RWPE2 (cell line): ENCODE measurements around the gene C10orf120.

Experiments used
- ATAC-seq: fragments of 200-7000 bp; cut with Tn5 transposase; 3 replicates; pipeline ENCODE4 v1.9.1; 2021; ENCODE audit warnings: low read depth
- DNase-seq: peaks from one replicate; pipeline ENCODE4 v3.0.0-alpha.2; 2020; ENCODE audit warnings: low spot score
- H3K27ac ChIP-seq: fragments of 450-650 bp; 2 replicates; pipeline ENCODE4 v1.5.1; 2017; ENCODE audit warnings: mild to moderate bottlenecking; ENCODE audit not compliant: poor library complexity, severe bottlenecking
- H3K27me3 ChIP-seq: fragments of 250-450 bp; sonication (Bioruptor Pico); 2 replicates; pipeline ENCODE4 v1.5.1; 2021; ENCODE audit warnings: mild to moderate bottlenecking, moderate library complexity; ENCODE audit not compliant: insufficient read depth, poor library complexity, severe bottlenecking
- H3K36me3 ChIP-seq: fragments of 250-450 bp; sonication (Bioruptor Pico); 2 replicates; pipeline ENCODE4 v1.5.1; 2020; ENCODE audit warnings: low read depth, mild to moderate bottlenecking, moderate library complexity
- H3K4me1 ChIP-seq: fragments of 250-450 bp; sonication (Bioruptor Pico); 2 replicates; pipeline ENCODE4 v1.5.1; 2021; ENCODE audit warnings: mild to moderate bottlenecking, moderate library complexity; ENCODE audit not compliant: insufficient read depth, poor library complexity, severe bottlenecking
- H3K4me3 ChIP-seq: fragments of 250-450 bp; sonication (Bioruptor Pico); 2 replicates; pipeline ENCODE4 v1.5.1; 2021; ENCODE audit warnings: mild to moderate bottlenecking, moderate library complexity; ENCODE audit not compliant: severe bottlenecking
- H3K9me3 ChIP-seq: fragments of 250-450 bp; sonication (Bioruptor Pico); 2 replicates; pipeline ENCODE4 v1.5.1; 2021; ENCODE audit warnings: mild to moderate bottlenecking, moderate library complexity; ENCODE audit not compliant: severe bottlenecking
- TF ChIP-seq, protein P1 (sequence below): fragments of 450-650 bp; IDR thresholded peaks from one replicate; pipeline ENCODE4 v1.5.1; 2017; ENCODE audit warnings: mild to moderate bottlenecking, moderate library complexity; ENCODE audit not compliant: poor library complexity, severe bottlenecking

The C10orf120 gene

DNA sequence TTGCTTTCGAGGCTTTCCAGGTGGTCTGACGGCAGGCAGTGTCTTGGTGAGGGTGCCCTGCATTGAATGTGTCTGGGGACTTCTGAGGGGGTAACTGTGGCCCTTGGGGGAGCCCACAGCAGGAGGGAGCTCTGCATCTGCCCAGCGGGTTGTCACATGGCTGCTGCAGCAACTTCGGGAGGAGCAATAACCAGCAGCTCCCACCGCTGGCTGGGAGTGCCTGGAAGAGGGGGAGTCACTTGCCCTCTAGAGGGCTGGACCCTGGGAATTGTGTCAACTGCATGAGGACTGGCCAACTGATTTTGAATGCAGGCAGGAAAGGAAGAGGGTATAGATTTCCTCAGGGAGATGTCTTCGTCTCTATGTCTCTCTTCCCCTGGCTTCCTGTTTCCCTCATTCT, 26.4 kb downstream of the C10orf120 start:
- Histone ChIP-seq H3K27me3 (no peaks in the 10 kb centered on the region), H3K9me3 (no peaks in the 10 kb centered on the region), H3K36me3 (no peaks in the 10 kb centered on the region), H3K4me3 (no peak overlapping the region), H3K27ac (no peak overlapping the region), H3K4me1 (no peaks in the 10 kb centered on the region)
- ATAC-seq (no peak), DNase-seq (no peak)
- TF ChIP-seq, protein P1, sequence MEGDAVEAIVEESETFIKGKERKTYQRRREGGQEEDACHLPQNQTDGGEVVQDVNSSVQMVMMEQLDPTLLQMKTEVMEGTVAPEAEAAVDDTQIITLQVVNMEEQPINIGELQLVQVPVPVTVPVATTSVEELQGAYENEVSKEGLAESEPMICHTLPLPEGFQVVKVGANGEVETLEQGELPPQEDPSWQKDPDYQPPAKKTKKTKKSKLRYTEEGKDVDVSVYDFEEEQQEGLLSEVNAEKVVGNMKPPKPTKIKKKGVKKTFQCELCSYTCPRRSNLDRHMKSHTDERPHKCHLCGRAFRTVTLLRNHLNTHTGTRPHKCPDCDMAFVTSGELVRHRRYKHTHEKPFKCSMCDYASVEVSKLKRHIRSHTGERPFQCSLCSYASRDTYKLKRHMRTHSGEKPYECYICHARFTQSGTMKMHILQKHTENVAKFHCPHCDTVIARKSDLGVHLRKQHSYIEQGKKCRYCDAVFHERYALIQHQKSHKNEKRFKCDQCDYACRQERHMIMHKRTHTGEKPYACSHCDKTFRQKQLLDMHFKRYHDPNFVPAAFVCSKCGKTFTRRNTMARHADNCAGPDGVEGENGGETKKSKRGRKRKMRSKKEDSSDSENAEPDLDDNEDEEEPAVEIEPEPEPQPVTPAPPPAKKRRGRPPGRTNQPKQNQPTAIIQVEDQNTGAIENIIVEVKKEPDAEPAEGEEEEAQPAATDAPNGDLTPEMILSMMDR, result no peak

DNA sequence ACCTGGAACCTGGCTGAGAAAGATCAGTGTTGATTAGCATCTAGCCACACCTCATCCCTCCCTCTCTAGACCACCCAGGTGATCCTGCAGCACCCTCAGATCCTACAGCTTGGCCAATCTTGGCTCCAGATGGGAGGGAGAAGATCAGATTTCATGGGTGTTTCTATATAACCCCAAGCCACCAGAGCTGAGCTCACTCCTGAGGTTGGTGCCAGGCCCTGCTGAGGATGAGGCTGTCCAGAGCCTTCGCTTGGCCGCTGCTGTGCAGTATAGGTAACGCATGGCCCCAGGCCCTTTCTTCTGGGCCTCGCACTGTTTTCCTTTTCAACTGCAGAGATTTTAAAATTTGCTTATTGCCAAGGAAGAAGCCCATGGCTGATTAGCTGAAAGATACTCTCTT, 27.0 kb downstream of the C10orf120 start:
- H3K36me3 ChIP-seq, result no peaks in the 10 kb centered on the region
- TF ChIP-seq, protein P1, result no peak
- H3K9me3 ChIP-seq, result no peaks in the 10 kb centered on the region
- no peak overlapping the region for H3K4me3 ChIP-seq
- ATAC-seq (no peak), DNase-seq (no peak)
- H3K4me1 ChIP-seq, result no peaks in the 10 kb centered on the region
- H3K27ac ChIP-seq, result no peak overlapping the region
- no peaks in the 10 kb centered on the region for H3K27me3 ChIP-seq

DNA sequence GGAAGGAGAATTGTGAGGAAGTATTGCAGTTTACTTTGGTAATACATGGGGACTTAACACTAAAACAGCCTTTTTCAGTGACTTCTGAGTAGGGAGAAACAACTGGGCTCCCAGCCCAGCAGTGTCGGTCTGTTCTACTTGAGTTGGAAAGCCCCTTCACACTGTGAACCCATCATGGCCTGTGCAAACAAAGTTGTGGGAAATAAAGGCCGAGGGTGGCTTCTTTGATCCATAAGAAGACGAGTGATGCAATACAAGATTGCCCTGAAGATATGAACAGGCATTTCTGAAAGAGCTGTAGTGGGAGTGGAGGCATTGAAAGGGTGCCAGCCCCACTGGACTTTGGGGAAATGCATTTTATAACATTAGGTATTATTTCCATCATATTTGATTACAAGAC, 28.3 kb downstream of the C10orf120 start:
- no peak overlapping the region for H3K27ac ChIP-seq

DNA sequence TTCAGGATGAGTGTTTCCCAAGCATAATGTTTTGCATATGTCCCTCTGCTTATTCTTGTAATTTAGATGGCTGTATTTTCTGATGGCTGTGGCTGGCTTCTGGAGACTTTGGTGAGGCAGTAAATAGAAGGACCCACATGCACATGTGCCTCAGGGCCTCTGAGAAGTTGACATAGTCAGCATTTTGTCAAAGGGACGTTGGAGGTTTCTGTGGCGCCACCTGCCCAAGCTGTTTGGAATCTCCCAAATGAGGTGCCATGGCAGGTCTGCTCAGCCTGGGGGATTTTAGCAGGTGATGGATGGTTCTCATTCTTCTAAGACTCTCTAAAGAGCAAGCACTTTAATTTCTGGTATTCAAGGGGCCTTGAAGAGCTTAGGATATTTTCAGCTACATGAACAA, 29.8 kb downstream of the C10orf120 start:
- Histone ChIP-seq H3K4me1 (no peaks in the 10 kb centered on the region), H3K27me3 (peaks cover 4% of the 10 kb centered on the region), H3K27ac (no peak overlapping the region), H3K4me3 (no peak overlapping the region), H3K36me3 (no peaks in the 10 kb centered on the region), H3K9me3 (no peaks in the 10 kb centered on the region)
- TF ChIP-seq, protein P1, result no peak
- no peak for ATAC-seq
- DNase-seq, result no peak

More for the DNA sequence above, 28.3 kb downstream of the C10orf120 start:
- Histone ChIP-seq H3K27me3 (peaks cover 4% of the 10 kb centered on the region), H3K4me1 (no peaks in the 10 kb centered on the region), H3K4me3 (no peak overlapping the region), H3K9me3 (no peaks in the 10 kb centered on the region), H3K36me3 (no peaks in the 10 kb centered on the region)
- ATAC-seq (no peak), DNase-seq (no peak)
- TF ChIP-seq, protein P1, result no peak

DNA sequence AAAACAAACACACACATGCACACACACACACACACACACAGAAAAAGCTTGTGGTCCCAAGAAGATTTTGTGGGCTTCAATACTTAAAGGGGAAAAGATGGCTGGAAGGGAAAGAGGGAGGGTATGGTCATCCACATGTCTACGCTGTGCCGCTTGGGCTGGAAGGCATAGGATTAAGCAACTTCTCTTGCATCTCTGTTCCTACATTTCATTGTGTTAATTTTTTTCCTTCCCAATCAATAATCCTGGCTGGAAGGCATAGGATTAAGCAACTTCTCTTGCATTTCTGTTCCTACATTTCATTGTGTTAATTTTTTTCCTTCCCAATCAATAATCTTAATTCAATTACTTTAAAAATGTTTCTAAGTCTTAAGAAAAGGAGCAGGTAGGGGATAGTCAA, 30.6 kb downstream of the C10orf120 start:
- DNase-seq, result no peak
- Histone ChIP-seq H3K27me3 (peaks cover 4% of the 10 kb centered on the region), H3K36me3 (no peaks in the 10 kb centered on the region), H3K4me3 (no peak overlapping the region), H3K9me3 (no peaks in the 10 kb centered on the region), H3K27ac (no peak overlapping the region), H3K4me1 (no peaks in the 10 kb centered on the region)
- ATAC-seq, result no peak
- TF ChIP-seq, protein P1, result no peak
